HT1080 (cell line): ENCODE results near the gene PRSS22. TPM values are rescaled to one million over a fixed set of nuclear protein-coding genes. Genes with fewer than 3 reads are reported as not detected.

Experiments used
- DNase-seq: peaks from one replicate; pipeline ENCODE4 v3.0.0-alpha.2; 2015; ENCODE audit warnings: low read depth
- total RNA-seq: library from RNA; depleted of rRNA; stranded (reverse); fragments of >200 nt; shearing (Covaris generic); gene quantifications from 2 replicates; pipeline ENCODE4 v1.2.3, GENCODE V29; 2014

PRSS22 gene
- total RNA-seq, 1 experiment from 2014 or later, result not detected

DNA sequence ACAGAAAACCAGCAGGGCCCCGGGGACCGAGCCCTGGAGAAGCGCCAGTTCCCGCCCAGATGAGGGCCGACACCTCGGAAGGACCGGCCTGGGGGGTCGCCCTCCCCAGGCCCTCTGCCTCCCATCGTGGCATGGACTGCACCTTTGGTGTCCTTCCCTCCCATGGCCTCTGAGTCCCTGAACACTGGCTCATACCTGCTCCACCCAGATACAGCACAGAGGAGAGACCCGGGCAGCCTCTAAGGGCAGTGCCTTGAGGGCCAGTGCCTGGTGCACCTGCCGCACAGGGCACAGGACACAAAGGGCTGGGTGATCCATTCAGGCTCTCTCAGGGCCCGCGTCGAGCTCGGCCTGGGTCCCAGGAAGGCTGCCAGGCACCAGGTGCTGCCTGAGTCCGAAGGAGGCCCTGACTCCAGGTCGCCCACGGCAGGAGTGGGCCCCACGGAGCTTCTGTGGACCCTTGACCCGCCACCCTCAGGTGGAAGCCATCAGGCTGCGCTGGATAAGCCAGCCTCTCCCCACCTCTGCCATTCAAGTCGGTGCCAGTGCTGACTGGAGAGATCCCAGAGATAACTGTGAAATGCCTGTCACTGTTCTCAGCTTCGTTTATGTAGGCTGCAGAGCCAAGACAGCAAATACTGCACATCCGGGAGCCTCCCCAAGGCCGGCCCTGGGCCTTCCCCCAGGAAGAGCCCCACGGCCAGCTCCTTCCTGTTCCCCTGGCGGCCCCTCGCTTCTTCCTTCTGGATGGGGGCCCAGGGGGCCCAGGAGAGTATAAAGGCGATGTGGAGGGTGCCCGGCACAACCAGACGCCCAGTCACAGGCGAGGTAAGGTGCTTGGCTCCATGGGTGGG lies 28.2 kb downstream of the PRSS22 start, which contains the start of gene ZG16B:
ZG16B (plus strand) TSS at position 803 of the 854 bp plus-strand sequence. CDS start 139 bp downstream, outside the sequence.
- DNase-seq, result no peak

DNA sequence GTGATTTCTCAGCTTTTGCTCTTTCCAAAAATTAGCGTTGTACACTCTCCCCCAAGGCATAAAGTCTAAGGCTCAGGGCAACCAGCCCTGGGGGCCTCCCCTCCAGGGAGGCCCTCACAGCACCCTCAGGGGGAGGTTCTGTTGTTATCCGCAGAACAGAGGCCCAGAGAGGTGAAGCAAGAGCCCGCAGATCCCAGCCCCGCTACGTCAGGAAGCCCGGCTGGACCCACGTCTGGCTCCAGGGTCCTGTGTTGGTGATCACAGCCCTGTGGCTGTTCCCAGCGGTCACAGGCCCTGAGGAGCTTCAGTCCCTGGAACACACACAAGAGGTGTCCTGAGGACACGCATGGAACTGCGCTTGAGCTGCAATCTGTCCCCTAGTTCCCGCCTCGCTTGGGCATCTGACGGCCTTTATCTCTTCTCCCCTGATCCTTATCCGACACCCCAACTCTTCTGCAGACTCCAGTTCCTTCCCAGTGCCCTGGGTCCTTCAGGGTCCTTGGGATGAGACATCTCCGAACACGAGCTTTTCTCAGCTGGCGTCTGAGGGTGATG lies 29.0 kb downstream of the PRSS22 start:
- no peak for DNase-seq

DNA sequence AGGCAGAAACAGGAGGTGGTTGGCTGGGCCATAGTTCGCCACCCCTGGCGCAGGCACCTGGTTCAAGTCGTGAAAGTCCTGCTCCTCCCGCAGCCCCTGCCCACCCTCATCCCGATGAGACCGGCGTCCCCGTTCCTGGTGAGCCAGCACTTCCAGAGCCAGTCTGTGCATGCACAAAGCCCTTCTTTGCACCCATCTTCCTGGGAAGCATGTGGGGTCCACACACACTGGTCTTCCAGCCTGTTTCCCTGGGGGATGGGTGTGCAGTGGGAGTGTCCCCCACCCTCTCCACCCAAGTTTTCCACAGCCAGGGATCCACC lies 29.5 kb downstream of the PRSS22 start:
- DNase-seq, result no peak

DNA sequence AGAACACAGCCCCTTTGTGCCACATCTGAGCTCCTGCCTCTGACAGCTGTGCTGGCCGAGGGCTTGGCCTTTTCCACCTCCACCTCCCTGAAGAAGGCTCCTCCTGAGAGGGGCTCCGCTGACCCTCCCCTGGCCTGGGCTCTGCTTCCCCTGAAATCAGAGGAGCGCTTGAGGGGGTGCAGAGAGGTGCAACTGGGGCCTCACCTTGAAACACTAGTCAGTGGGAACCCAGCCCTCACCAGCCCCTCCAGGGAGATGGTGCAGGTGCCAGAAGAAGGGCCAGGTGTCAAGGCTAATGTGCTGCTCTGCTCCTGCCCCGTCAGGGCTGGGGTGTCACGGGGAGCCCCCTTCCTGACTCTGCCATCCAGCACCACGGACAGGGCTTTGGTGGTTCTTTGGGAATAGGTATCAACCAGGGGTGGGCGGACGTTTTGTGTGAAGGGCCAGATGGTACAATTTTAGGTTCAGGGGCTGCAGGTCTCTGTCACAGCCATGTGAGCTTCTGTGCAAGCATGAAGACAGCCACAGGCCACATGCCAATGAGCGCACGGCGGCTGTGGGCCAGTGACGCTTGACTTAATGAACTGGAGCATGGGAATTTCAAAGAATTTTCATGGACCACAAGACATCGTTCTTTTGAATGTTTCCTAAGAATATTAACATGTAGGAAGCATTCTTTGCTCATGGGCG lies 30.0 kb downstream of the PRSS22 start:
- DNase-seq, result no peak

DNA sequence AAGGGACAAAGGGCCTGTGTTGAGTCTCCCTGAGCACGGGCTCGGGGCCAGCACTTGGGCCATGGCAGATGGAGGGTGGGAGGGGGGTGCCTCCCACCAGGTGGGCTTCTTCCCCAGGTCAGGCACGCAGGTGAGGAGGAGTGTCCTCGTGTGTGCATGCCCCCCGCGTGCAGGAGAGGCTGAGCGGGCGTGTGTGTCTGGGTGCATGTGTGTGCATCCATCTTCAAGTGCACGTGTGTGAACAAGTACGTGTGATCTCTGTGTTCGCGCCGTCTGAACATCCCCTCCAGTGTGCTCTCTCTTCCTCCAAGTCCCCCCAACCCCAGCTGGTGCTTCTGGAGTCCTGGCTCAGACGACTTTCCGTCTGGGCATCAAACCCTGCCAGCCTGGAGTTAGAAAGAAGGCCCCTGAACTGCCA lies 30.6 kb downstream of the PRSS22 start:
- no peak for DNase-seq

DNA sequence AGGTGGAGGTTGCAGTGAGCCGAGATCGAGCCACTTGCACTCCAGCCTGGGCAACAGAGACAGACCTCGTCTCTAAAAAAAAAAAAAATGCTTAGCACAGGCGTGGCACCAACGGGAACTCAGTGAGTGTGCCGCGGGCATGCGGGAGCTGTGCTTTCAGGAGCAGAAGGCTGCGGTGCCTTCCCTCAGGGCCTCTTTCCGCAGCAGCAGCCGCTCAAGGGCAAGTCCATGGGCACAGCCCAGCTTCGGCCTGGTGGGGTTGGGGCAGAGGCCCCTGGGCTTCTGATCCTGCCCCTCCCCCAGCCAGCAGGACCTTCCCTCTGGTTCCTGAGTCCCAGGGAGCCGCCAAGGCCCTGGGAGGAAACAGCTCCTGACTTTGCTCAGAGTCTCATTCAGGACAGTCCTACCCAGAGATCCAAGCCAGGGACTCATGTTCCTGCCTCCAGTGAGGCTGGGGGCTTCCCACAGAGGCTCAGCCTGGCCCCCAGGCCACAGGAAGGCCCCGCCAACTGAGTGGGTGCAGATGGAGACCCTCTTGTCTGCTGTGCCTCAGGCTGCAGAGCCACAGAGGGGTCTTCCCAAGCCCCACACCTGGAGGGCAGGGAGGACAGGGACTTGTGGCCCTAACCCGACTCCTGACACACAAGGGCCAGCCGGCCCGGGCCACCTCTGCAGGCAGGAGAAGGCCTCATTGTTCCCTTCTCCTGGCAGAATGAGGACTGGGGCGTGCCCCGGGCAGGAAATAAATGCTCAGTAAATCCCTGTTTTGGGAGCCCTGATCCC lies 31.2 kb downstream of the PRSS22 start:
- no peak for DNase-seq

DNA sequence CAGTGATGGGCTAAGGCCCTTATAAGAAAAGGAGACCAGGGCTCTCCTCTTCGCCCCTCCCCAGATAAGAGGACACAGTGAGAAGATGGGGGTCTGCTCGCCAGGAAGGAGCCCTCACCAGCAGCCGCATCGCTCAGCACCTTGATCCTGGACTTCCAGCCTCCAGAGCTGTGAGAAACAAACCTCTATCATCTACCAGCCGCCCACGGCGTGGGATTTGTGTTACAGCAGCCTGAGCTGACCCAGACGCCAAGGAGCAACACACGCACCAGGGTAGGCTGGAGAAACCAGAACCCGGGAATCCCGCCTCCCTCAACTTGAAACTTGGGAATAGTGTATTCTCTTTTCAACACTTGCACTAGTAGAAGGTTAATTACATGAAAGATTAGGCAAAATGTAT lies 32.1 kb downstream of the PRSS22 start:
- DNase-seq, result no peak

DNA sequence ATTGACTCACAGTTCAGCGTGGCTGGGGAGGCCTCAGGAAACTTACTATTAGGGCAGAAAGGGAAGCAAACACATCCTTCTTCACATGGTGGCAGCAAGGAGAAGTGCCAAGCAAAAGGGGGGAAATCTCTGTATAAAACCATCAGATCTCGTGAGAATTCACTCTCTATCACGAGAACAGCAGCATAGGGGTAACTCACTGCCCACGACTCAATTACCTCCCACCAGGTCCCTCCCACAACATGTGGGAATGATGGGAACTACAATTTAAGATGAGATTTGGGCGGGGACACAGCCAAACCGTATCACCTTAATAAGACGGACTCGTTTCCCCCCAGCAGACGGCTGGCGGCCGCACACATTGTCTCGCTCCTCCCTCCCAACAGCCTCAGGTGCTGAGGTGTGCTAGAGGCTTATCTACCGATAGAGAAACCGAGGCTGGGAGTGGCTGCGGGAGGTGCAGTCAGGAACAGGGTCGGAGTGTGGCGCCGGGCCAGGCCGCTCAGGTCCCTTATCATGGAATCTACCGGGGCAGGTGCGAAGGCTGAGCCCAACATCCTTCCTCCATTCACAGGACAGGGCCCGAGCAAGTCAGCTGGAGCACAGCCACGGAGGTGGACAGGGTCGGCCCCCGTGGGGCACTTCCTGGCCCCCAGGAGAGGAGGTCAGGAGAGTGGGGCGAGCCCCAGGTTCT lies 32.8 kb downstream of the PRSS22 start:
- no peak for DNase-seq

DNA sequence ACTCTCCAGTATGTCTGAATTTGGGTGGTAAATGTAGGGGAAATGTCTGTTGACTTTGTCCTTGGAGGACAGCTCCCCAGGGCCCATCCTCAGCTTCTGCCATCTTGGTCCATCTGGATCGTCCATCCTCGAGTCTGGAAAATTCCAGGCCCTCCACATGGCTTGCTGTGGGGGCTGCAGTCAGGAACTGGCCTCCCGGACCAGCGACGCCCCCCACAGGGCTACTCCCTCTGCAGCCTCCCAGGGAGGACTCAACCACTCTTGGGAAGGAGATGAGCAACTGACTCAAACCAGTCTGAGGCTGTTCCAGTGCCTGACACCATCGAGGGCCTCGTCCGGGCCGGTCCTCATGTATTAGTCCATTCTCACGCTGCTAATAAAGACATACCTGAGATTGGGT lies 33.3 kb downstream of the PRSS22 start:
- DNase-seq, result no peak

DNA sequence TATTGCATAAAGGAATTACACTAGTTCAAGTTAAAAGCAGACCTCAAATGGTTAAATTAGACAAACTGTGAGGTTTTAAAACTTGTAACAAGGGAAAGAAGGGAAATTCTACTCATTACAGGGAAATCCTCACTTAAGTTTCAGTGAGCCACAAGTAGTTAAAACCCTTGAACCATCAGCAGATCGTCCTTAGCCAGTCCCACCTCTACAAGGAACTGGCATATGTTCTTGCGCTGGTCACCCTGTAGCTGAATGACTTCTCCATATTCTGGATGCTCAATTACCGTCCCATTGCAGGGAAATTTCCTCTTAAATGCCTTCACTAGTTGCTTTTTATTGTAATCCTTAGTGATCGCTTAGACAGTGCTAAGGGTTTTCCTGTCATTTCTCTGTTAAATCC lies 35.5 kb downstream of the PRSS22 start:
- no peak for DNase-seq

DNA sequence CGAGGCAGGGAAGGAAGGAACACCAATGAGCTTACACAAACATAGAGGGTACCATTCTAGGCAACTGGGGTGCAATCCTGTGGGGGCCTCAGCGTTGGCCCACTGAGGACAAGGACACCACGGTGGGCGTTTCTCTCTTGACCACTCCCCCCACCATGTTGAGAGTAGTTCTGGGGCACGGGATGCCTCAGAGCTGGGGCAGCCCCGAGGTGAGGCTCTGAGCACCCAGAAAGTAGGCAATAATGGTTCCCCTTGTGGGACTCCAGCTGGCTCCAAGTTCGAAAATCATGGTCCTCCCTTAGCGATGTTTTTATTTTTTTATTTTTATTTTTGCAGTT lies 35.8 kb downstream of the PRSS22 start:
- no peak for DNase-seq

DNA sequence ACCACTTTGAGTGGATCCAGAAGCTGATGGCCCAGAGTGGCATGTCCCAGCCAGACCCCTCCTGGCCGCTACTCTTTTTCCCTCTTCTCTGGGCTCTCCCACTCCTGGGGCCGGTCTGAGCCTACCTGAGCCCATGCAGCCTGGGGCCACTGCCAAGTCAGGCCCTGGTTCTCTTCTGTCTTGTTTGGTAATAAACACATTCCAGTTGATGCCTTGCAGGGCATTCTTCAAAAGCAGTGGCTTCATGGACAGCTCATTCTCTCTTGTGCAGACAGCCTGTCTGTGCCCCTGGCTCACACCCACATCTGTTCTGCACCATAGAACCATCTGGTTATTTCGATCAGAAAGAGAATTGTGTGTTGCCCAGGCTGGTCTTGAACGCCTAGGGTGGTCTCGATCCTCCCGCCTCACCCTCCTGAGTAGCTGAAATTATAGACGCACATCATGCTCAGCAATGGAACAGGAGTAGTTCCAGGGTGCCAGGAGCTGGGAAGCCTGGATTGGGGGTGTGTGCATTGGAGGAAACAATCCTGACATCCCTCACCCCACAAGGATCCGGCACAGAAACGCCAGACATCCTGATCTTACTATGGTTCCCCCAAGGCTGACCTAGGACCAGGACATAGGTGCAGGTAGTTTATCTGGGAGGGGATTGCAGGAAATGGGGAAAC lies 36.3 kb downstream of the PRSS22 start:
- no peak for DNase-seq

DNA sequence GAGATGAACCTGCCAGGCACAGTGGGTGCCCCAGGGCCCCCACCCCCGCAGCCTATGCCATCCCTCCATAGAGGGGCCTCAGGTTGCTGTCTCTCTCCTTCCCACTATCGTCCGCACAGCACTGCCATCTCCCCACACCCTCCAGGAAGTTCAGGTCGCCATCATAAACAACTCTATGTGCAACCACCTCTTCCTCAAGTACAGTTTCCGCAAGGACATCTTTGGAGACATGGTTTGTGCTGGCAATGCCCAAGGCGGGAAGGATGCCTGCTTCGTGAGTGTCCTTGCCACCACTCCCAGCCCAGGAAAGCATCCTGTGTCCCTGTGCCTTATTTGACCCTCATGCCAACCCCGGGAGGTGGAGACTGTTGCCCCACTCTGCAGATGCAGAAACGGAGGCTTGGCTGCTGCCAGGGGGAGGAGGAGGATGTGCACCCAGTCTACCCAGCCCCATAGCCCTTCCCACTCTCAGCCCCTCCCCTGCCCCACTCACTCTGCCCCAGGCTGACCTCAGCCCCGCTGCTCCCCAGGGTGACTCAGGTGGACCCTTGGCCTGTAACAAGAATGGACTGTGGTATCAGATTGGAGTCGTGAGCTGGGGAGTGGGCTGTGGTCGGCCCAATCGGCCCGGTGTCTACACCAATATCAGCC lies 37.0 kb downstream of the PRSS22 start:
- DNase-seq, result no peak

DNA sequence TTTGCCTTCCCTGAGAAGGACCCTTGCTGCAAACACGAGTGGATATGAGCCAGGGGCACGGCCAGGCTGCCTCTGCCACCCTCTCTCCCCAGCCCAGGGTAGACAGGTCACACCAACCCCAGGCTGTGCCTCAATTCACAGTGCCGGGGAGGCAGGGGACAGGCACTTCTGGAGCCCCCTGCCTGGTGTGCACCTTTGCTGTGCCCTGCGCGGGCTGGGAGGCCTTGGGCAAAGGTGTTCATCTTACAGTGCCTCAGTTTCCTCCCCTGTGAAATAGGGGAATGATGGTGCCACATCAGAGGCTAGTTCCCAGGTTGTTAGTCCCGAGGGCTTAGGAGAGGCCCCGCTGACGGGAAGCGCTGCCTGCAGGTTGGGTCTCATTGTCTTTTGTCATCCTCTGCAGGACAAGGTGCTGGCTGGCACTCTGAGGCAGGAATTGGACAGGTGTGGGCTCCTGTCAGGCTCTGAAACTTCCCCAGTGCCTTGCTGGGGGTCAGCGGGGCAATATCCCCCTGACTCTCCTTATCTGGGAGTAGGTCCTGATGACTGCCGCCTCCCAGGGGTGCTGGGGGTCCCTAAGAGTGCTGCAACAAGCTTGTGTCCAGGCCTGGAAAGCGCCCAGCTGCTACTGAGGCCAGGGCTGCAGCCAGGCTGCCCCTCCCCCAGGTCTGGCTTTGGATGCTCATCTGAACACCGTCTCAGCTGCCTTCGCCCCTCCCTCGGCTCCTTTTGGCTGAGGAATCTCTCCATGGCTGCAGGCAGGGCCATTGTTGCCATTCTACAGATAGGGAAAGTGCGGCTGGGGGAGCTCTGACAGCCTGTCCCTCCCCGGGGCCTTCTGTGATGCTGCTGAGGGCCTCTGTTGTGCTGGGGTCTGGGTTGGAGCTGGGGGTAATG lies 37.8 kb downstream of the PRSS22 start:
- no peak for DNase-seq

DNA sequence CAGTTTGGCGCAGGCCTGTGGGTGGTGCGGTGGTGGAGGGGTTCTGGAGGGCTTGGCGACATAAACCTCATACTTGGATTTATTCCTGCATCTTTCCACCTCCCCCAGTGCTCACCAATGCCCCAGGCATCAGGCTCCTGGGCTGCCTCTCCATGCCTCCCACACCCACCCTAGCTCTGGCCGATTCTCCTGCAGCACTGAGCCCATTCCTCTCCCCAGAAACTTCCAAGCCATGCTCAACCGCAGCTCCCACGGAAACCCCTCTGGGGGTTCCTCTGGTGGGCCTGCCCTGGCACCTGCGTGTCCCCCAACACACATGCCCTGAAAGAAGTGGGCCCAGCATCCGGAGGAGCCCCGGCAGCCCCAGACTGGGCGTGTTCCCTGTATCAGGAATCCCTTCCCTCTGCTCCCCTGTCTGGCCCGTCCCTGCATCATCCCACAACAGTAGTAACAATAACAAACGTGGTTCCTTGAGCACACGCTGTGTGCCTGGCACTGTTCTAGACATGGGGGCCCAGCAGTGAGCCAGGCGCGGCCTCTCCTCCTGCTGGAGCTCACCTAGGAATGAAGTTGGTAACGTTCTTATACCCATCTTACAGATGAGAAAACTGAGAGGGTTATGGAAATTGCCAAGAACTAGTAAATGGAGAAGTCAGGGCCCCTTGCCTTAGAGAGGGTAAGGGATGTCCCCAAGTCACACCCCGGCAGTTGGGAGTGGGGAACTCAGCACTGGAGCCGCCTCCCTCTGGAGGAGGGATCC lies 38.6 kb downstream of the PRSS22 start:
- DNase-seq, result no peak

DNA sequence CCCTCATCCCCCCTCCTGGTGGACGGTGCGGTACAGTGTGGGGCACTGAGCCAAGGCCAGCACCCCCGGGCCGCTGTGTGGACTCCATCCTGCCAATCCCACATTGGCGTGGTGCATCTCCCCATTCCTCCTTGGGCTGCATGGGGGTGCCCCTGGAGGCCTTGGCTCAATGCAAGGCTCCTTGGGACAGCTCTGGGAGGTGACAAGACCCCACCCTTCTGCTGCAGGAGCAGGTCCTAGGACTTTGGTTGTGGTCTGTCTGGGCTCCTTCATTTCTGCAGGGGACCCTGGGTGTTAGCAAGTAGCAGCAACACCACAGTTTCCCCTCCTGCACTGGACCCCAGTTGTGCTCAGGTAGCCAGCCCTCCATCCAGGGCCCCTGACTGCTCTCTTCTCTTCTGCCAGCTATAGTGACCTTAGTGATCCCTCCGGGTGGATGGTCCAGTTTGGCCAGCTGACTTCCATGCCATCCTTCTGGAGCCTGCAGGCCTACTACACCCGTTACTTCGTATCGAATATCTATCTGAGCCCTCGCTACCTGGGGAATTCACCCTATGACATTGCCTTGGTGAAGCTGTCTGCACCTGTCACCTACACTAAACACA lies 39.6 kb downstream of the PRSS22 start:
- DNase-seq, result no peak

DNA sequence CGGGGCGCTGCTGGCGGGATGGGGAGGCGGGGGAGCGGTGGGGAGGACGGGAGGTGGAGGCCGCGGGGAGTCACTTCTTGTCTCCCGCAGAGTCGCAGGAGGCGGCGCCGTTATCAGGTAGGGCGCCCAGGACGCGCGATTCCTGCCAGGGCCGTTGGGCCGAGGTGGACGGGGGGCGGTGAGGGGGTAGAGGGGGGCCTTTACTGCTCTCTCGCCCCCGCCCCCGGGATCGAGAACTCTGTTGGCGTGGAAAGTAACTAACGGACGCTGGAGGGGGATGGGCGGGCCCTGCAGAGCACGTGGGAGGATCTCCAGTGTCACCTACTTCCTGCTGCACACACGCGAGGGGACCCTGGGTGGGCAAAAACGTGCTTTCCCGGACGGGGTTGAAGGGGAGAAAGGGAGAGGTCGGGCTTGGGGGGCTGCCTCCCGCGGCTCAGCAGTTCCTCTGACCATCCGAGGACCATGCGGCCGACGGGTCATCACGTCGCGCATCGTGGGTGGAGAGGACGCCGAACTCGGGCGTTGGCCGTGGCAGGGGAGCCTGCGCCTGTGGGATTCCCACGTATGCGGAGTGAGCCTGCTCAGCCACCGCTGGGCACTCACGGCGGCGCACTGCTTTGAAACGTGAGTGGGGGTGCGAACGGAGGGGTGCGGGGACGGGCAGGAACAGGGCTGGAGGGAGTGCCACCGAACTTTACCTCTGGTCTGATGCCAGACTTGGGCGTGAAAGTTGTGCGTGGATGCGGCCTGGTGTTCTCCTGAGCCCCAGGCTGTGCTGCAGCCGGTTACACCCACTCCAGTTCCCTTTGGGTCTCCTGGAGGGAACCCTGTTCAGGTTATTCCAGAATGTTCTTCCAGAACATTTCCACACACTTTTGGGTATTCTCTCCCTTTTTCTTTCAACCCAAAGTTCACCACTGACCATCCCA lies 40.4 kb downstream of the PRSS22 start:
- no peak for DNase-seq
